ENCODE data around the gene PLSCR1. TPM values are rescaled to one million over a fixed set of nuclear protein-coding genes. Genes with fewer than 3 reads are reported as not detected.

PLSCR1 gene
- total and polyA plus RNA-seq, 2 experiments from 2014 or later: 62.7 to 78.3 TPM

GRCh38 chr3:146511402-146512134 lies 32.8 kb downstream of the PLSCR1 start:
- Mint-ChIP-seq H3K36me3 (ENCODE audit: low read depth) (peaks cover 30% of the 10 kb centered on the region), H3K9me3 (peaks cover 5% of the 10 kb centered on the region; the same call in 1 of the 3 replicates), H3K27ac (no peak overlapping the region), H3K27me3 (ENCODE audit: insufficient read depth, low read depth, poor library complexity) (peaks cover 2% of the 10 kb centered on the region), H3K4me1 (peaks cover 33% of the 10 kb centered on the region), H3K4me3 (no peak overlapping the region)
- ATAC-seq: no peak
- Histone ChIP-seq H3K4me1 (ENCODE audit: insufficient read depth) (peaks cover 24% of the 10 kb centered on the region), H2AFZ (no peak overlapping the region), H3K4me2 (no peak overlapping the region), H3K27me3 (ENCODE audit: insufficient read depth) (no peaks in the 10 kb centered on the region), H3K79me2 (replicated peaks; ENCODE audit: insufficient read depth) (no peaks in the 10 kb centered on the region), H3K4me3 (no peak overlapping the region), H3K9me2 (ENCODE audit: insufficient read depth) (peaks cover 12% of the 10 kb centered on the region), H3F3A (replicated peaks; ENCODE audit: low read depth) (no peaks in the 10 kb centered on the region), H3K36me3 (ENCODE audit: insufficient read depth) (peaks cover 18% of the 10 kb centered on the region), H4K20me1 (replicated peaks; ENCODE audit: insufficient read depth) (no peaks in the 10 kb centered on the region), H3K27ac (ENCODE audit: low read depth) (no peak overlapping the region)
- TF ChIP-seq ZNF114 (CRISPR knock-in tag; IDR thresholded peaks at IDR 0.05) (no peak), ETS1 (IDR thresholded peaks at IDR 0.05) (no peak), NANOG (IDR thresholded peaks at IDR 0.05; ENCODE audit: borderline replicate concordance) (no peak), JUNB (IDR thresholded peaks at IDR 0.05; ENCODE audit: unreplicated experiment) (no peak), CTCF (conservative IDR thresholded peaks at IDR 0.05; ENCODE audit: low read depth in 2 of 2) (no peak), ZNF462 (CRISPR knock-in tag; IDR thresholded peaks at IDR 0.05) (no peak), POLR2AphosphoS5 (IDR thresholded peaks at IDR 0.05; ENCODE audit: low read depth) (no peak), REST (IDR thresholded peaks at IDR 0.05; ENCODE audit: unreplicated experiment) (no peak), EZH2 (IDR thresholded peaks at IDR 0.05; ENCODE audit: low read depth, unreplicated experiment) (no peak), CREB1 (CRISPR knock-in tag; IDR thresholded peaks at IDR 0.05; ENCODE audit: low read depth) (no peak), STAT1 (IDR thresholded peaks at IDR 0.05; ENCODE audit: unreplicated experiment) (no peak), EZH2phosphoT487 (IDR thresholded peaks at IDR 0.05; ENCODE audit: unreplicated experiment) (no peak), ZNF331 (CRISPR knock-in tag; IDR thresholded peaks at IDR 0.05; ENCODE audit: low read depth) (no peak)
- DNase-seq (ENCODE audit: low spot score): no peak
